GM13977 (cell line): Measurements from ENCODE around the gene CNTNAP2.
A peak's percentile ranks its signal among the peaks of the same experiment; 100 is the strongest.

Source experiments
- DNase-seq: peaks from one replicate; pipeline ENCODE4 v3.0.0; 2012; ENCODE audit warnings: low spot score
- in situ Hi-C: fragments of 300-500 bp; cut with MboI; formaldehyde crosslinking; loops from one replicate; pipeline ENCODE4 v1.12.0; 2022; ENCODE audit warnings: low sequenced_read_pairs, low pct_unique_long_range_greater_than_20kb, mixed read lengths, inconsistent platforms; ENCODE audit not compliant: unreplicated experiment
- TF ChIP-seq, protein P1 (sequence below): IDR thresholded peaks from 2 replicates; pipeline ENCODE4 v1.5.1; 2012; ENCODE audit warnings: mild to moderate bottlenecking, control low read depth; ENCODE audit not compliant: insufficient read depth; ENCODE audit errors: extremely low read depth, missing control alignments

The CNTNAP2 gene

DNA sequence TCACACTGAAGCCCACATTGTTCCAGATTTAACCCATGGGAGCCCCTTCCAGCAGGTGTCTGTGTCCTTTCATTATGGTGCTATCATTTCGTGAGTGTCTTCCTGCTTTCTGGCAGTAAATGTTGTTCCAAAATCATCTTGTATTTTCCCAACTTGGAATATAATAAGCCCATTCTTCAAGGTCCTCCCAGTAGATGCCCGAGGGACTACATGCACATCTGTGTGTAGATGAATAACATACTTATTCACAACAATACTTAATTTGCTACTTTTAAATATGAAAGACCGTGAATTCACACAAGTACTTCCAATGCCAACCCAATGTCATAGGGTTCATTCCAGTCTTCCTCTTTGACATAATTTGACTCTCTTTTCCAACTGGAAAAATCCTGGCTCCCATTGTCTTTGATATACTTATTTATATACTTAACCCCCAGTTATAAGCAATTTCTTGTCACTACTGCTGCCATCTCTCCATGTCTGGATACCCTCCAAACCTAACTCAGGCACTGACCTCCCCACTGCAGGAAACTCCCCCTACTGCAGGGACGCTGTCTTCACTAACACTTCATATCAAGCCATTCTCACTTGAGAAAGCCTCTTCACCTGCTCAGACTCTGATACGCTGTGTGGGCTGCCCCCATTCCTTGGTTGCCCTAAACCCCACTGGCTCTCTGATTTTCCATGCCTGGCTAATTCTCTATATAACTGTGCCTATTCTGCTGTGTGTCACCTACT is 1119.2 kb downstream of the CNTNAP2 start:
- TF ChIP-seq, protein P1, sequence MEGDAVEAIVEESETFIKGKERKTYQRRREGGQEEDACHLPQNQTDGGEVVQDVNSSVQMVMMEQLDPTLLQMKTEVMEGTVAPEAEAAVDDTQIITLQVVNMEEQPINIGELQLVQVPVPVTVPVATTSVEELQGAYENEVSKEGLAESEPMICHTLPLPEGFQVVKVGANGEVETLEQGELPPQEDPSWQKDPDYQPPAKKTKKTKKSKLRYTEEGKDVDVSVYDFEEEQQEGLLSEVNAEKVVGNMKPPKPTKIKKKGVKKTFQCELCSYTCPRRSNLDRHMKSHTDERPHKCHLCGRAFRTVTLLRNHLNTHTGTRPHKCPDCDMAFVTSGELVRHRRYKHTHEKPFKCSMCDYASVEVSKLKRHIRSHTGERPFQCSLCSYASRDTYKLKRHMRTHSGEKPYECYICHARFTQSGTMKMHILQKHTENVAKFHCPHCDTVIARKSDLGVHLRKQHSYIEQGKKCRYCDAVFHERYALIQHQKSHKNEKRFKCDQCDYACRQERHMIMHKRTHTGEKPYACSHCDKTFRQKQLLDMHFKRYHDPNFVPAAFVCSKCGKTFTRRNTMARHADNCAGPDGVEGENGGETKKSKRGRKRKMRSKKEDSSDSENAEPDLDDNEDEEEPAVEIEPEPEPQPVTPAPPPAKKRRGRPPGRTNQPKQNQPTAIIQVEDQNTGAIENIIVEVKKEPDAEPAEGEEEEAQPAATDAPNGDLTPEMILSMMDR = no peak
- in situ Hi-C loops = no loop called here
- DNase-seq = no peak

GRCh38 chr7:147240468-147240867 is 1123.9 kb downstream of the CNTNAP2 start:
- in situ Hi-C loops = no loop called here
- TF ChIP-seq, protein P1 = no peak

DNA sequence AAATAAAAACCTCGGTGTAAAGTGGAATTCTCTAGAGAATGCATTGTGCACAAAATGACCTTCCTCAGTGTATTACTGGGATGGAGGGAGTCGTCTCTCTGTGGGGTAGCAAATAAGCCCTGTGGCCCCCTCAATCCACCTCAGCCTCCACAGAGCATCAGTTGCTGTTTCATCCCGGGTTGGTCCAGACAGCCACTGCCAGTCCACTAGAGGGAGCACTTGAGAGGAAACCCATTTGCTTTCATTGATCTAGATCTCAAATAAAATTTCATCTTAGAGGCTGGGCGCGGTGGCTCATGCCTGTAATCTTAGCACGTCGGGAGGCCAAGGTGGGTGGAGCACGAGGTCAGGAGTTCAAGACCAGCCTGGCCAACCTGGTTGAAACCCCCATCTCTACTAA is 1128.7 kb downstream of the CNTNAP2 start:
- in situ Hi-C loops = no loop called here
- TF ChIP-seq, protein P1 = peak; percentile 85
- DNase-seq = peak; percentile 31

More at GRCh38 chr7:147240468-147240867, 1123.9 kb downstream of the CNTNAP2 start:
- no peak for DNase-seq

GRCh38 chr7:147249956-147250355 is 1133.4 kb downstream of the CNTNAP2 start:
- in situ Hi-C loops = no loop called here
- TF ChIP-seq, protein P1 = no peak

GRCh38 chr7:147251751-147252325 is 1135.2 kb downstream of the CNTNAP2 start:
- DNase-seq = no peak
- in situ Hi-C loops = no loop called here
- TF ChIP-seq, protein P1 = no peak

More at GRCh38 chr7:147249956-147250355, 1133.4 kb downstream of the CNTNAP2 start:
- no peak for DNase-seq

- TF ChIP-seq, protein P1 = no peak
- in situ Hi-C loops = no loop called here
- DNase-seq = no peak
These were observed 1145.1 kb downstream of the CNTNAP2 start for GRCh38 chr7:147261693-147262092.
